CD4-positive, alpha-beta T cell treated with Interleukin-2 at 100 ng/mL for 4 hours (primary cell): ENCODE measurements around the gene PLXNB2.

Source experiments
- DNase-seq: peaks from one replicate; pipeline ENCODE4 v3.0.0-alpha.2; 2020; ENCODE audit warnings: low spot score

Gene PLXNB2

GRCh38 chr22:50298937-50299784 is 8.3 kb downstream of the PLXNB2 start:
- no peak for DNase-seq

DNA sequence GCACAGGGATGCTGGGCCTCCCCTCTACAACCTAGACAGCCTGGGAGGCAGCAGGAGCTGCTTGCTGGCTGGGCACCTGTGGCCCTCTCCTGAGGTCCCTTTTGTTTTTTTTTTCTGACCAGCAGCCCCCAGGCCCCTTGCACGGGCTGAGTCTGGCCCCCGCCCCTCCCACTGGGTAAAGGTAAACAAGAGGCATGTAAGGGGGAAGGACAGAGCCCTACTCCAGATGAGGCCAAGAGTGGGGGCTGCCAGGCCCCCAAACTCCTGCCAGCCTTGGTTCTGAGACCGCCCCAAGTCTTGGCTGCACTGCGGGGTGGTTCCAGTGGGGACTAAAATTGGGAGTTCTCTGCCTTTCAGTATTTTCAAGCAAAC is 9.2 kb downstream of the PLXNB2 start:
- DNase-seq = no peak

DNA sequence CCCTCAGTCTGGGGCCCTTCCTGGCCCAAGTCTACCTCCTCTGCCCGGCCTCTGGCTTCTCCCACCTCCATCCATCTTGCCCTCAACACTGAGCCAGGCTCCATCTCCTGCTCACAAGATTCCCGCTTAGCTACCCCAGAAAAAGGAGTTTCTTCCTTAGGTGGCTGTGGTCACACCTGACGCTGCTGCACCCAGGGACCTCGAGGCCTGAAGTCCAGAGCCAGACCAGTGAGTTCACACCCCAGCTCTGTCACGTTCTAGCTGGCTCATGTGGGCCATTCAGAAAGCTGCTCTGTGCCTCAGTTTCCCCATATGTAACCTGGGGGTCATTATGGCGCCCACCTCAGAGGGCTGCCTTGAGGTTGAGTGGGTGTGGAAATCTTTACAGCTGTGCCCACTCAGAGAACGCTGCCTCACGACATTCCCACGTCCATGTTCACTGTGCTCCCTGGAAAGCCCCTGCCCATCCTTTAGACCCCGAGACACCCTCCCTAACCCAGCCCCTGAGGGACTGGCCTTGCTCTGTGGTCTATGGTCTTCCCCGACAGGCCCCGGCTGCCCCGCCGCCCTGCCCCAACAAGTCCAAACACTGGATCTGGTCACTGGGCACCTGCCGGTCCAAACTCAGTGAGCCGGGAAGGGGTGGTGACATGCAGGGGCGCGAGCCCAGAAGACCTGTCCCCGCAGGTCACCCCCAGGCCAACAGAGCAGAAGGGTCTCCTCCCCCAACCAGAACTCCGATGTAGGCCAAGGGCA is 9.8 kb downstream of the PLXNB2 start:
- DNase-seq = no peak

- no peak for DNase-seq
Measured at GRCh38 chr22:50296658-50297490, 10.6 kb downstream of the PLXNB2 start.

DNA sequence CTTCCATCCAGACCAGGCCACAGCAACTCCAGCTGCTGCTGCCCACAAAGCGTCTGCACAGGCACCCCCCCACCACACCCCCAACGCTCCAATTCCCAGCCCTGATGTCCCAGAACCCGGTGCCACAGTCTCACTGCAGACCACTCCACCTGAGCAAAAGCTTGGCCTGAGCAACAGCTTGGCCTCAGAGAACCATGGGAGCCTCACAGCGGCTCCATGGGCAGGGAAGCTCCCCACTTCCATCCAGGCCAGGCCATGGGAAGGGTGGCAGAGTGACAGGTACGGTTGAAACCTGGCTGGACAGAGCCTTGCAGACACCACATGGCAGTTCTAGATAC is 13.2 kb downstream of the PLXNB2 start:
- DNase-seq = no peak

GRCh38 chr22:50293441-50294318 is 13.8 kb downstream of the PLXNB2 start:
- DNase-seq = no peak

- no peak for DNase-seq
Measured at GRCh38 chr22:50292643-50293440, 14.6 kb downstream of the PLXNB2 start.

- no peak for DNase-seq
Measured at GRCh38 chr22:50289942-50290630, 17.4 kb downstream of the PLXNB2 start.

GRCh38 chr22:50289151-50289941 is 18.1 kb downstream of the PLXNB2 start:
- DNase-seq = no peak

DNA sequence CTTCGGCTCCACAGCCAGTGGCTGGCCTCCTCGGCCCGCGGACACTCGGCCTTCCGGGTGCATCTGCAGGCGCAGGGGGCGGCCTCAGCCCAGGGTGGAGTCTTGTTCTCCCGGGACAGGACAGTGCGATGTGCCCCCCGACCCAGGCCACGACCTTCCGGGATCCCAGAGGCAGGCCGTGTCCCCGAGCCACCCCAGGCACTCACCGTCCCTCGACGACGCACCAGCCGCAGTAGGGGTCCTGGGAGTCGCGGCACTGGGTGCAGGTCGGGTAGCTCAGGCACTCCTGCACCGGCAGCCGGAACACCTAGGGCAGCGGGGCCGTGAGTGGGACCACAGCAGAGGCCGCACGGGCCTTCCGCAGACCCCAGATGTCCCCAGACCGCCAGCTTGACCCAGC is 19.7 kb downstream of the PLXNB2 start:
- no peak for DNase-seq

- no peak for DNase-seq
Measured at GRCh38 chr22:50286701-50287318, 20.6 kb downstream of the PLXNB2 start.

GRCh38 chr22:50286275-50286674 is 21.2 kb downstream of the PLXNB2 start:
- no peak for DNase-seq

- no peak for DNase-seq
Measured at GRCh38 chr22:50285568-50286229, 21.7 kb downstream of the PLXNB2 start.

- DNase-seq = no peak
Measured at GRCh38 chr22:50284479-50284878, 23.0 kb downstream of the PLXNB2 start.

DNA sequence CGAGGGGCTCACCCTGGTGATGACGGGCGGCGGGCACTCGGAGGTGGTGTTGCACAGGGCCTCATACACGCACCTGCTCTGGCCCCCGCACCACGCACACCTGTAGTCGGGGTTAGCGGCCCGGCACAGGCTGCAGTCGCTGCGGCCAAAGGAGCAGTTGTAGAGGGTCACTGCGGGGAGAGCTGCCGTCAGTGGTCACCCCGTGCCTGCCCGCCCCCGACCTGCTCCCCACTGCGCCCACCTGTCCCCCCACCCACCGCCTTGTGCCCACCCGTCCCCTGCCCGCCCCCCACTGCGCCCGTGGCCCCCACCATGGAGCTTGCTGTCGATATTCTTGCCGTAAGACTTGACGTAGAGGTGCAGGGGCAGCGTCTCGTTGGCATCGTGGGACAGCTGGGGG is 23.6 kb downstream of the PLXNB2 start:
- no peak for DNase-seq

DNA sequence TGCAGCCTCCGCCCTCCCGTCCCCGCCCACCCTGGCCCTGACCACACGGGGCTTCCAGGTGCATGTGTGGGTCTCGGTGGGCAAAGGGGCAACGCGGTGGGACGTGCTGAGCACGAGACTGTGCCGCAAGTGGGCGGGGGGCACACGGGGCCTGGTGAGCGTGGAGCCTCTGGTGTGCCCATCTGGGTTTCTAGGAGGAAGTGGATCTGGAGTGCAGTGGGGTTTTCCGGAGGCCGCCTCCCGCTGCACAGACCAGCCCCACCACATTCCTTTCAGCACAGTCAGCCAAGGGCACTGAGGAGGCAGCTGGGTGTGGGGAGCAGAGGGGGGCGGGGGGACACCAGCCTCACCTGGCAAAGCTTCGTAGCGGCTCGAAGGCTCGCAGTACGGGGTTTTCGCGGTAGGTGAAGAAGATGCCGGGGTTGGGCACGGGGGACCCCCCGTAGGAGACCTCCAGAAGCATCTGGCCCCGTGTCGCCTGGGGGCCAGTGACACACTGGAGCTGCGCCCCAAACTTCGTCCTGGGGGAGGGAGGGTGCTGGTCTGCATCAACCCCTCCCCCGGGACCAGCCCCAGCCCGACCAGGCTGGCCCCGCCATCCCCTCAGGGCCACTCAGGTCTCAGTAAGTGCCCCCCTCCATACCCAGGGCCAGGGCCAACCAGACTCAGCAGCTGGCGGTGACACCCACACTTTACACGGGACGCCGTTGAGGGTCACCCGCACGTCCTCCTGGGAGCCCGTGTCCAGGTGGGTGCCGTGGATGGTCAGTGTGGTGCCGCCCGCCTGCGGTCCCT is 24.9 kb downstream of the PLXNB2 start:
- DNase-seq = no peak

GRCh38 chr22:50281957-50282356 is 25.5 kb downstream of the PLXNB2 start:
- DNase-seq = no peak

- DNase-seq = no peak
Measured at GRCh38 chr22:50281384-50281760, 26.1 kb downstream of the PLXNB2 start.
